Activated CD4-positive, alpha-beta T cell treated with anti-CD3 and anti-CD28 coated beads, Interleukin-2, Interleukin-6, amounts not matched to agents 100 ng/mL and 50 ng/mL, durations not matched to agents 16 hours and 8 hours (primary cell): Measurements from ENCODE around the gene MYBPC1.
"Not testable (repeated sequence)": the region's sequence is repeated elsewhere in the genome, so short reads cannot be mapped to it uniquely, and the experiment has no call there.

ENCODE experiments used
- DNase-seq: peaks from one replicate; pipeline ENCODE4 v3.0.0-alpha.2; 2020

MYBPC1 gene

GRCh38 chr12:101663298-101663697 is 68.5 kb downstream of the MYBPC1 start:
- no peak for DNase-seq

GRCh38 chr12:101664992-101665391 is 70.2 kb downstream of the MYBPC1 start:
- no peak for DNase-seq

GRCh38 chr12:101666052-101666728 is 71.4 kb downstream of the MYBPC1 start:
- DNase-seq: no peak

- no peak for DNase-seq
Measured at GRCh38 chr12:101667591-101667990, 72.8 kb downstream of the MYBPC1 start.

GRCh38 chr12:101670007-101670671 is 75.4 kb downstream of the MYBPC1 start:
- peak; percentile 45 for DNase-seq

- peak; percentile 53 for DNase-seq
Measured at GRCh38 chr12:101671157-101671791, 76.5 kb downstream of the MYBPC1 start.

GRCh38 chr12:101671833-101672232 is 77.1 kb downstream of the MYBPC1 start:
- no peak for DNase-seq

- no peak for DNase-seq
Measured at GRCh38 chr12:101675555-101675954, 80.8 kb downstream of the MYBPC1 start.

GRCh38 chr12:101676497-101676896 is 81.7 kb downstream of the MYBPC1 start:
- not testable (repeated sequence) for DNase-seq

GRCh38 chr12:101678081-101678480 is 83.3 kb downstream of the MYBPC1 start:
- no peak for DNase-seq

GRCh38 chr12:101680240-101680639 is 85.5 kb downstream of the MYBPC1 start:
- DNase-seq: no peak

GRCh38 chr12:101680647-101681046 is 85.9 kb downstream of the MYBPC1 start:
- DNase-seq: no peak

GRCh38 chr12:101681627-101682026 is 86.9 kb downstream of the MYBPC1 start:
- not testable (repeated sequence) for DNase-seq

GRCh38 chr12:101685092-101685491 is 90.3 kb downstream of the MYBPC1 start:
- no peak for DNase-seq

GRCh38 chr12:101686176-101686575 is 91.4 kb downstream of the MYBPC1 start:
- DNase-seq: no peak

GRCh38 chr12:101690544-101691098 is 95.8 kb downstream of the MYBPC1 start:
- no peak for DNase-seq

GRCh38 chr12:101691503-101692096 is 96.8 kb downstream of the MYBPC1 start:
- no peak for DNase-seq

- DNase-seq: no peak
Measured at GRCh38 chr12:101694297-101694848, 99.6 kb downstream of the MYBPC1 start.

- no peak for DNase-seq
Measured at GRCh38 chr12:101694986-101695385, 100.2 kb downstream of the MYBPC1 start.

- no peak for DNase-seq
Measured at GRCh38 chr12:101695706-101696105, 100.9 kb downstream of the MYBPC1 start.

- peak; percentile 14 for DNase-seq
Measured at GRCh38 chr12:101696251-101697196, 101.8 kb downstream of the MYBPC1 start.
